ENCODE data around the gene EPS8L2.

The EPS8L2 gene

DNA sequence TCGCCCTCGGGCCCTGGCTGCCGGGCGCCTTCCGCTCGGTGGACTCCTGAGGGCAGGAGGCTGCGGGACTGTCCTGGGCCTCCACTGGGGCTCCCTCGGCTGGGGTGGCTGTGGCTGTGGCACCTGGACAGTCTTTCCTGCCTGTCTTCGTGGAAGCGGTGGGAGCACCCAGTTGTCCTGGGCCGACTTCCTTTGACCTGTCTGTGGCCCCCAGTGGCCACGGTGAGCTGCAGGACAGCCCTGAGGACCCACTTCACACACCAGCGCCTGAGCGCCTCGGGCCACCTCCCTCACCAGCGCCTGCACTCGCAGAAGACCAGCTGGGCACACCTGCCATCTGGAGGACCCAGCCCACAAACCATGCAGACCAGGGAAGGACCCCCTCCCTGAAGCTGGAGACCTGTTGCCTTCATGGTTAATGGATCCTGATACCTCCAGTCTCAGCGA, 1.8 kb upstream of the EPS8L2 start:
- no peak for DNase-seq (ENCODE audit: low read depth in 2 of 2)

GRCh38 chr11:704781-705645, 1.0 kb upstream of the EPS8L2 start:
- no peak for DNase-seq (ENCODE audit: low read depth in 2 of 2)

GRCh38 chr11:706439-706956, 467 bp downstream of the EPS8L2 start:
- DNase-seq (ENCODE audit: low read depth in 2 of 2) = no peak

- DNase-seq (ENCODE audit: low read depth in 2 of 2) = no peak
Observed at GRCh38 chr11:706957-707816, 1.2 kb downstream of the EPS8L2 start.

GRCh38 chr11:707817-708420, 1.9 kb downstream of the EPS8L2 start:
- no peak for DNase-seq (ENCODE audit: low read depth in 2 of 2)

DNA sequence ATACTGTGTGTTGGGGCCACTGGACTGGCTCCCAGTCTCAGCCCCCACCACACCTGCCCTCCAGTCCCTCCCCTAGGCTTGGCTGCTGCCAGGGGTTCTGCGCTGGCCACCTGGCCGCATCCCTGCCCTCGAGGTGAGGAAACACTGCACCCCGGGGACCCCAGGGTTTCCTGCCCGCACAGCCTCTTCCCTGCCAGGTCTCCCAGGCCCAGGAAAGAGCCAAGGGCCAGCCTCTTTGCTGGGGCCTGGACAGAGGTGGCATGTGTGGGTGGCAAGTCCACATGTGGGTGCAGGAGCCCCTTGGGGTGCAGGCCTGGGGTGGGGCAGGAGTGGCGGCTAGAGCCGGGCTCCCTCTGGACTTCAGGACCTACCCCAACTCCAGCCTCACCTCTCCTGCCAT, 2.5 kb downstream of the EPS8L2 start:
- DNase-seq (ENCODE audit: low read depth in 2 of 2) = no peak

DNA sequence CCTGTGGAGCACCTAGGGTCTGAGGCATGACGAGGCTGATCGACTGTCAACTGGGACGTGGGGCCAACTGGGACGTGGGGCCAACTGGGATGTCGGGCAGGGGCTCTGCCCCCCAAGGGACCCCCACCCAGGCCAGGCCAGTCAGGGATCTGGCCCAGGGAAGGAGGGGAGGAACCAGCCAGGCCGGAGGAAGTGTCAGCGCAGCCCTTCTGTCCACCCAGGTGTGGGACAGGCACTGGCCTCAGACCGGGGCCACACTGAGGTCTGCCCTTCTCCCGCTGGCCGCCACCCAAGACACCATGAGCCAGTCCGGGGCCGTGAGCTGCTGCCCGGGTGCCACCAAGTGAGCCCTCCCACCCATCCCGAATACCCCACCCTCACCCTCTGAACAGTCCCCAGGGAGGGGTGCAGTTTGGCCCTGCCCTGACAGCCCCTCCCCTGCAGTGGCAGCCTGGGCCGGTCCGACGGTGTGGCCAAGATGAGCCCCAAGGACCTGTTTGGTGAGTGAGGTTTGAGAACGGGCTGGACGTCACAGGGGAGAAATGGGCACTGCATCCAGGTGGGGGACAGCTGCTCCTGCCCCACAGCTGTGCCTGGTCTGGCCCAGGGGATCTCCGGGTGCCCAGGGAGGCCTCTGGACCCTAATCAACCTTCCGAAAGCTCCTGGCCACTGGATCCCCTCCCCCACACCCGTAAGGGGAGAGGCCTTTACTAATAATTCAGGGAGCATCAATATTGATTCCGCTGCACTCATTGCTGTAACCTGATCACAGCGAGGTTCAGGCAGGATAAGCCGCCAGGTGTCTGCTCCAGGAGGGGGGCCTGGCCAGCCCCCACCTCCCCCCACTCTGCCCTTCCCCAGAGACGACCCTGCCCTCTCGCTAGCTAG, 3.3 kb downstream of the EPS8L2 start:
- no peak for DNase-seq (ENCODE audit: low read depth in 2 of 2)

DNA sequence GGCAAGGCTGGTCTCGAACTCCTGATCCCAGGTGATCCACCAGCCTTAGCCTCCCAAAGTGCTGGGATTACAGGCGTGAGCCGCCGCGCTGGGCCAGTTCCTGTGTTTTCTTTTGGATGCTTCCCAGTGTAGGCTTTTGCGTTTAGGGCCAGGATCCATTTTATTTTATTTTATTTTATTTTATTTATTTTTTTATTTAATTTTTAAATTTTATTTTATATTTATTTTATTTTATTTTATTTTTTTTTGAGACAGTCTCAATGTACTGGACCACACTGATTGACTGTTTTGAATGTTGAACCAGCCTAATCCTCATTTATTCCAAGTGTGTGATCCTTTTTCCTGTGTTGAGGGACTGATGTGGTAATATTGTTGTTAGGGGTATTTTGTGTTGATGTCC, 8.4 kb downstream of the EPS8L2 start:
- no peak for DNase-seq (ENCODE audit: low read depth in 2 of 2)

GRCh38 chr11:719214-720016, 13.4 kb downstream of the EPS8L2 start:
- no peak for DNase-seq (ENCODE audit: low read depth in 2 of 2)

GRCh38 chr11:720017-720641, 14.1 kb downstream of the EPS8L2 start:
- DNase-seq (ENCODE audit: low read depth in 2 of 2) = no peak

- no peak for DNase-seq (ENCODE audit: low read depth in 2 of 2)
Observed at GRCh38 chr11:720642-721246, 14.7 kb downstream of the EPS8L2 start.

DNA sequence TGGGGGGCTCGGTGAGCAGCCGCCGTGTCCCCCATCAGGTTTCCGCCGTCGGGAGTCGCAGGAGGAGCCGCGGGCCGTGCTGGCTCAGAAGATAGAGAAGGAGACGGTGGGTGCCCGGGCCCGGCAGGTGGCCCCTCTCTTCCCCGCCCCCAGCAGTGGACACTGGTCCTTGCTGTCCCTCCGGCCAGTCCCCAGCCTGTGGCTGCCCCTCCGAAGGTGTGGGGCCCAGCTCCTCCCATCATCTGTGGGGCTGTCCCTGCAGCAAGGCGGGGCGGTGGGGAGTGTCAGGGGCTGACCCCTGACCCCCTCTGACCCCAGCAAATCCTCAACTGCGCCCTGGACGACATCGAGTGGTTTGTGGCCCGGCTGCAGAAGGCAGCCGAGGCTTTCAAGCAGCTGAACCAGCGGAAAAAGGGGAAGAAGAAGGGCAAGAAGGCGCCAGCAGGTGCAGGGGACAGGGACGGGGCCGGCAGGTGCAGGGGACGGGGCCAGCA, 15.3 kb downstream of the EPS8L2 start:
- DNase-seq (ENCODE audit: low read depth in 2 of 2) = no peak

DNA sequence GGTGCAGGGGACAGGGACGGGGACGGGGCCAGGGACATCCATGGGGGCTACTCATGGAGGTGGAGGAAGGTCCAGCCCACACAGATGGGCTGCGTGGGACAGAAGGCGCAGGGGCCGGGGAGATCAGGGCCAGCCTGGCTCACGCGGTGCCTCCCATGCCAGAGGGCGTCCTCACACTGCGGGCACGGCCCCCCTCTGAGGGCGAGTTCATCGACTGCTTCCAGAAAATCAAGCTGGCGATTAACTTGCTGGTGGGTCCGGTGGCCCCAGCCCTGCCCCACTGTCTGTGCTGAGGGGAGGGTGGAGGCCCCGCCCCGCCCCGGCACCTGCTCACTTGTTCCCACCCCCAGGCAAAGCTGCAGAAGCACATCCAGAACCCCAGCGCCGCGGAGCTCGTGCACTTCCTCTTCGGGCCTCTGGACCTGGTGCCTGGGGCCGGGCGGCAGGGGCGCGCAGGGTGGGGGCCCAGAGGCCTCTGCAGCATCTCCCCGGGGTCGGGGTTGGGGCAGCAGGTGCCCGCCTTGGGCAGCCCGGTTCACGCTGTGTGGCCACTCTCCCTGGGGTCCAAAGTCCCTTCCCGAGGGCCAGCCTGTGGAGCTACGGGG, 15.8 kb downstream of the EPS8L2 start:
- DNase-seq (ENCODE audit: low read depth in 2 of 2) = peak in 1 of 2 donors; percentile 42

- no peak for DNase-seq (ENCODE audit: low read depth in 2 of 2)
Observed at GRCh38 chr11:722346-722811, 16.3 kb downstream of the EPS8L2 start.

- no peak for DNase-seq (ENCODE audit: low read depth in 2 of 2)
Observed at GRCh38 chr11:723120-723883, 17.3 kb downstream of the EPS8L2 start.

- DNase-seq (ENCODE audit: low read depth in 2 of 2) = no peak
Observed at GRCh38 chr11:724049-724777, 18.2 kb downstream of the EPS8L2 start.

DNA sequence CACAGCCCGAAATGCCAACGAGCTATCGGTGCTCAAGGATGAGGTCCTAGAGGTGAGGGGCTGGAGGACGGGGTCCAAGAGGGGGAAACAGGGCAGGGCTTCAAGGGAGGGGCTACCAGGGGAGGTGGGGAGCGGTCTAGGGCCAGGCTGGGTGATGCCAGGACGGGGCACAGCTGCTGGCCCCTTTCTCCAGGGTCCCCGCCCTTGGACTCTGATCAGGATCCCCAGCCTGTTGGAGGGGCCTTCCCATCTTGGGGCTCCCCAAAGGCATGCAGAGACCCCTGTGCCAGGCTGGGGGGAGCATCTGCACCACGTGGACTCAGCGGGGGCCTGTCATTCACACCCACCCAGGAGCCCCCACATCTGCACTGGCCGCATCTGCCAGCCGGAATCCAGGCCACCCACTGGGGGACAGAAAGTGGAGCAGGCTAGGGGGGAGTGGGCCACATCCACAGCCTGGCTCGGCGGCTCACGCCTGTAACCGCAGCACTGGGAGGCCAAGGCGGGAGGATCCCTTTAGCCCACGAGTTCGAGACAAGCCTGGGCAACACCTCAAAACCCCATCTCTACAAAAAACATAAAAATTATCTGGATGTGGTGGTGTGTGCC, 18.9 kb downstream of the EPS8L2 start:
- no peak for DNase-seq (ENCODE audit: low read depth in 2 of 2)

Measured in stimulated activated CD4-positive, alpha-beta T cell treated with anti-CD3 and anti-CD28 coated beads, Interleukin-4, amount 100 ng/mL, for 48 hours (primary cell).